Activated T-helper 1 cell treated with anti-CD3 and anti-CD28 coated beads, Interleukin-12 subunit alpha, Interleukin-12 subunit beta, Interleukin-2, Interleukin-4 antibody, amounts not matched to agents 30 ng/mL and 10 ng/mL and 1 ng/mL, durations not matched to agents 14 hours and 24 hours and 36 hours (primary cell): ENCODE results near the gene RIC1. TPM values are rescaled to one million over a fixed set of nuclear protein-coding genes. Genes with fewer than 3 reads are reported as not detected.
"Not testable (repeated sequence)": the region's sequence is repeated elsewhere in the genome, so short reads cannot be mapped to it uniquely, and the experiment has no call there.

Experiments used
- DNase-seq: peaks from one replicate; pipeline ENCODE4 v3.0.0; 2021; ENCODE audit warnings: low spot score
- H3K27ac Mint-ChIP-seq: one replicate; pipeline ENCODE4 v1.8.0; 2021; ENCODE audit warnings: mild to moderate bottlenecking, mixed read lengths
- H3K27me3 Mint-ChIP-seq: one replicate; pipeline ENCODE4 v1.8.0; 2022; ENCODE audit warnings: mild to moderate bottlenecking, moderate library complexity, mixed read lengths; ENCODE audit not compliant: insufficient read depth
- H3K36me3 Mint-ChIP-seq: one replicate; pipeline ENCODE4 v1.8.0; 2021; ENCODE audit warnings: low read depth, mixed read lengths
- H3K4me1 Mint-ChIP-seq: one replicate; pipeline ENCODE4 v1.8.0; 2021; ENCODE audit warnings: low read depth, mixed read lengths
- H3K4me3 Mint-ChIP-seq: one replicate; pipeline ENCODE4 v1.8.0; 2021; ENCODE audit warnings: mild to moderate bottlenecking, moderate library complexity, mixed read lengths
- H3K9me3 Mint-ChIP-seq: one replicate; pipeline ENCODE4 v1.8.0; 2021; ENCODE audit warnings: mixed read lengths
- intact Hi-C: fragments of 100-400 bp; cut with micrococcal nuclease; formaldehyde crosslinking; loops from one replicate; pipeline ENCODE4 v1.15.1; 2024
- total RNA-seq: library from RNA; stranded (reverse); gene quantifications from 2 replicates; pipeline ENCODE4 v1.2.3, GENCODE V29; 2022

The RIC1 gene
- total RNA-seq, 1 donor from 2014 or later: 20.9 TPM

DNA sequence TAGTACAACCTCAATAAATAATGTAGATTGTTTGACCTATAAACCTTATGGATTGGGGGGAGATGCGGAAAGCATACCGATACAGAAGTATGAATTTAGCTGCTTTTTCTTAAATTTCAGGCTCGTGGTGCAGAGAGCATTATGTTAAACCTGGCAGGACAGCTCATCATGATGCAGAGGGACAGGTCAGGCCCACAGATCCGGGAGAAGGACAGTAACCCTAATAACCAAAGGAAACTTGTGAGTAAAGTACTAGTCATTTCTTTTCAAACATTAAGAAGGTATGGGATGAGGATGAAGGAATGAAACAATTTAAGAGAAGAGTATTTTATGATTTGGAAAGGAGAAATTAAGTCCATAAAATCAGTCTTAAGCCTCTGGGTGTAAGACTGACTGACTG lies 133.5 kb downstream of the RIC1 start:
- no peak for DNase-seq
- no peak overlapping the region for H3K27ac Mint-ChIP-seq
- no peak overlapping the region for H3K4me3 Mint-ChIP-seq
- H3K9me3 Mint-ChIP-seq: no peaks in the 10 kb centered on the region
- peaks cover 46% of the 10 kb centered on the region for H3K4me1 Mint-ChIP-seq
- no peaks in the 10 kb centered on the region for H3K27me3 Mint-ChIP-seq
- peaks cover 65% of the 10 kb centered on the region for H3K36me3 Mint-ChIP-seq
- intact Hi-C loops: loop anchor here (10.0 kb wide), 1 partner anchor 308 kb away; the partner anchor contains the start of gene CD274

DNA sequence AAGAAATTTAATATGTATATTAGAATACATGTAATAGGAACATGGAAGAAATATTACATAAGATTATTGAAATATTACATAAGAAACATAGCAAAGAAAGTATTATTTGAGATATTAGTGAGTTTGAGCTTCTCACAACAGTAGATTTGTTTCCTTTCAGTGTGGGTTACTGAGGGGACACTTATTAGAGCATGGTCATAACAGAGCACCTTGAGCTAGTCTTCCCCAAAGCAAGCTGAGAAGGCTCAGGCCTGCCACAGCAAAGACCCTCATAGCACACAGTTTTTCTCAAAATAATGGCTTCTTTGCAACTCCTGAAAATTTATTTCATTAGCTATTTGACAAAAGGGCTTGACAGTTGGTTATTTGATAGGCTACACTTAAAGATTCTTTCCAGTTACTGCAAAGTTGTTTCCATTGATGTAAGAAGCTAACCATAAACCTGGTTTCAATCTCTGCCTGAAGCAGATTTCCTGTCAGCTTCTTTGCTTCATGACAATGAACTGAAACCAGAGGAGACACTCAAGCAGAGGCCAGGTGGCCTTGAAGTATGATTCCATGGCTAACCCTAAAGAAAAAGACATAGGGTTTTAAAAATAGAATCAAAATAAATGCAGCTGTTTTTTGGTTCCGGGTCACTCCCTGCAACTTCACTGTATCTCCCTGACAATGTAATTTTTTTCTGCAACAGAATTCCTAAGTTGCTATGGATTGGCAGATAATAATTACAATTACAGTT lies 135.4 kb downstream of the RIC1 start:
- H3K9me3 Mint-ChIP-seq: no peaks in the 10 kb centered on the region
- peak overlapping the region; percentile 25 for H3K4me3 Mint-ChIP-seq
- DNase-seq: no peak
- peaks cover 57% of the 10 kb centered on the region for H3K4me1 Mint-ChIP-seq
- peak overlapping the region; percentile 27 for H3K27ac Mint-ChIP-seq
- intact Hi-C loops: loop anchor here (1.0 to 10.0 kb wide), 4 partner anchors 24 to 309 kb away; partner anchors contain the start of genes CD274, ERMP1 and RIC1
- H3K36me3 Mint-ChIP-seq: peaks cover 64% of the 10 kb centered on the region
- no peaks in the 10 kb centered on the region for H3K27me3 Mint-ChIP-seq

DNA sequence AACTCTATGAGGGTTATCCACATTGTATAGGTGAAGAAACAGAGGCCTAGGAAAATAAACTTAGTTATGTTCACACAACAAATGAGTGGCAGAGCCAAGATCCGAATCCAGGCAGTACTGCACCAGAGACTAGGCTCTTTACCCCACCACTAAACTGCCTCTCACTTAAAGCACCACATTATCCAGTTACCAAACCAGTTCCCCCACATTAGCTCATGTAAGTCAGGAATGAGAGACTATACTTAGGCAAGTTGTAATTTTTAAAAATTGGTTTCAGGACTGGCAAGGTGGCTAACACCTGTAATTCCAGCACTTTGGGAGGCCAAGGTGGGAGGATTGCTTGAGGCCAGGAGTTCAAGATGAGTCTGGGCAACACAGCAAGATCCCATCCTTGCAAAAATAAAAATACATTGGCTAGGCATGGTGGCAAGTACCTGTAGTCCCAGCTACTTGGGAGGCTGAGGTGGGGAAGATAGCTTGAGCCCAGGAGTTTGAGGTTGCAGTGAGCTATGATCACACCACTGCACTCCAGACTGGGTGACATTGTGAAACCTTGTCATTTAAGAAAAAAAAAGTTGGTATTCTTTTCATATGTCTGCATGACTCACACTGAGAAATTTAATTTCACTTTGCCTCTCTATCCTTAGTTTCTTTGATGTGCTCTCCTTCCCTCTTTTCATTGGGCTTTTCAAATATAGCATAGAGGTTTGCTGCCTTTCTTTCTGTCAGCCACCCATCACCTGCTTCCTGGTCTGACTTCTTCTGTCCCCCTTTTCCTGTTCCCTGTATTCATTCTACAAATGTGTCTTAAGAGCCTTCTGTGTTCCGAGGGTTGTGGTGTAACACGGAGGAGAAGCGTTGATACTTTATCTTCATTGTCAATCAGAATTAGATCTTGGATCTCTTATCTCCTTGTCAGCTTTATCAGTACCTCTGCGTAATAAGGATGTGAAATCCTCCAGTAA lies 139.3 kb downstream of the RIC1 start:
- Mint-ChIP-seq H3K9me3 (no peaks in the 10 kb centered on the region), H3K4me1 (peaks cover 38% of the 10 kb centered on the region), H3K27ac (peak overlapping the region; percentile 27), H3K27me3 (no peaks in the 10 kb centered on the region), H3K4me3 (no peak overlapping the region), H3K36me3 (peaks cover 60% of the 10 kb centered on the region)
- no peak for DNase-seq
- intact Hi-C loops: loop anchor here (2.0 to 10.0 kb wide), 2 partner anchors 19 to 313 kb away; partner anchors contain the start of gene CD274

DNA sequence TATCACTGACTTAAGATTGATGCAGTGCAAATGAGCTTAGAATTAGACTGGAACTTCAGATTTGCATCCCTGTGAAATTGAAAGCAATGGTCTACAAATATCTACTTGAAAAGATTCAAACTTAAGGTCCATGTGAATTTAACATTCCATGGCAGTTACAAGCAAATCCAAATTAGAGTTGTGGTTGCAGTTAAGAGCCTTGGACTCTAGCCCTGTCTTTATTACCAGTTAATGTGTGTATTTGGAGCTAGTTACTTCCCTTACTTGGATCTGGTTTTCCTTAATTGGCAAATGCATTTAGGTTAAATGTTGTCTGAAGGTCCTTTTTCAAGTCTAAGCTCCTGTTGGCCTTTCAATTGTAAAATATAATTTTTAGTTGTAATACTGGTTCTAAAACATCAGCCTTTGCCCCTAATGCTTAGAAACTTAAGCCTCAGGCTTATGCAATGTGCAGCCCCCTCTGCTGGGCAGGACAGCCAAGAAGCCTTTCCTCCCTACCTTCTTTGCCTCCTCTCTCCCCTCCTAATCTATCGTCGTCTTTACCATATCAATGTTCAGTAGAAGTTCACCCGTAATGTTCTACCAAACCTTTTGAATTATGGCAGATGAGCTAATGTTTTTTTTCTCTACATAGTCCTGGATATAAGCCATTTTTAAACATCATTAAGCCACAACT lies 144.6 kb downstream of the RIC1 start:
- H3K27ac Mint-ChIP-seq: peak overlapping the region; percentile 58

DNA sequence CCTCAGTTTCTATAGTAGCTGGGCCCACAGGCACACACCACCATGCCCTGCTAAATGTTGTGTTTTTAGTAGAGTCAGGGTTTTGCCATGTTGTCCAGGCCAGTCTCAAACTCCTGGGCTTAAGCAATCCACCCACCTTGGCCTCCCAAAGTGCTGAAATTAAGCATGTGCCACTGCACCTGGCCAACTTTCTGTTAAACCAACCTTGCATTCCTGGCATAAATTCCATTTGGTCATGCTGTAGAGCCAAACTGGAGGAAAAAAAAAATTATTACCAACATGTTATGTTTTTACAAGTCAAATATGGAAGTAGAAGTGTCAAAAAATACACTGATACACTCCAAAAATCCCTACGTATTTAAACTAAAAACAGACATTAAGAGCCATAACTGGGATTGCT lies 149.9 kb downstream of the RIC1 start:
- no peak overlapping the region for H3K4me3 Mint-ChIP-seq
- H3K27ac Mint-ChIP-seq: no peak overlapping the region
- H3K36me3 Mint-ChIP-seq: peaks cover 63% of the 10 kb centered on the region
- peaks cover 8% of the 10 kb centered on the region for H3K4me1 Mint-ChIP-seq
- peaks cover 42% of the 10 kb centered on the region for H3K9me3 Mint-ChIP-seq
- intact Hi-C loops: no loop called here
- no peak for DNase-seq
- no peaks in the 10 kb centered on the region for H3K27me3 Mint-ChIP-seq

More for the DNA sequence above, 144.6 kb downstream of the RIC1 start:
- Mint-ChIP-seq H3K27me3 (no peaks in the 10 kb centered on the region), H3K4me3 (no peak overlapping the region), H3K36me3 (peaks cover 45% of the 10 kb centered on the region), H3K9me3 (peaks cover 5% of the 10 kb centered on the region), H3K4me1 (peaks cover 4% of the 10 kb centered on the region)
- no peak for DNase-seq
- intact Hi-C loops: no loop called here

DNA sequence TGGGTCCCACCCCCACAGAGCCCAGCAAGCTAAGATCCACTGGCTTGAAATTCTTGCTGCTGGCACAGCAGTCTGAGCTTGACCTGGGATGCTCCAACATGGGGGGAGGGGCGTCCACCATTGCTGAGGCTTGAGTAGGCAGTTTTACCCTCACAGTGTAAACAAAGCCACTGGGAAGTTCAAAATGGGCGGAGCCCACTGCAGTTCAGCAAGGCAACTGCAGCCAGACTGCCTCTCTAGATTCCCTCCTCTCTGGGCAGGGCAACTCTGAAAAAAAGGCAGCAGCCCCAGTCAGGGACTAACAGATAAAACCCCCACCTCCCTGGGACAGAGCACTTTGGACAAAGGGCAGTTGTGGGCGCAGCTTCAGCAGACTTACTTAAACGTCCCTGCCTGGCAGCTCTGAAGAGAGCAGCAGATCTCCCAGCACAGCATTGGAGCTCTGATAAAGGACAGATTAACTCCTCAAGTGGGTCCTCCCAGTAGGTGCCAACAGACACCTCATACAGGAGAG lies 150.9 kb downstream of the RIC1 start:
- not testable (repeated sequence) for H3K27me3 Mint-ChIP-seq, H3K27ac Mint-ChIP-seq, H3K4me3 Mint-ChIP-seq, DNase-seq
- Mint-ChIP-seq H3K4me1 (peaks cover 17% of the 10 kb centered on the region), H3K36me3 (peaks cover 66% of the 10 kb centered on the region), H3K9me3 (peaks cover 42% of the 10 kb centered on the region)
- intact Hi-C loops: loop anchor here (10.0 kb wide), 1 partner anchor 335 kb away; no protein-coding TSS in a partner anchor

DNA sequence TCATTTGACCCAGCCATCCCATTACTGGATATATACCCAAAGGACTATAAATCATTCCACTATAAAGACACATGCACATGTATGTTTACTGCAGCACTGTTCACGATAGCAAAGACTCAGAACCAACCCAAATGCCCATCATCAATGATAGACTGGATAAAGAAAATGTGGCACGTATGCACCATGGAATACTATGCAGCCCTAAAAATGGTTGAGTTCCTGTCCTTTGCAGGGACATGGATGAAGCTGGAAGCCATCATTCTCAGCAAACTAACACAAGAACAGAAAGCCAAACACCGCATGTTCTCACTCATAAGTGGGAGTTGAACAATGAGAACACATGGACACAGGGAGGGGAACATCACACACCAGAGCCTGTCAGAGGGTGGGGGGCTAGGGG lies 154.5 kb downstream of the RIC1 start:
- H3K9me3 Mint-ChIP-seq: peaks cover 38% of the 10 kb centered on the region
- H3K4me1 Mint-ChIP-seq: peaks cover 42% of the 10 kb centered on the region
- not testable (repeated sequence) for H3K4me3 Mint-ChIP-seq, H3K27me3 Mint-ChIP-seq, DNase-seq, H3K27ac Mint-ChIP-seq
- intact Hi-C loops: loop anchor here (10.0 kb wide), 1 partner anchor 339 kb away; no protein-coding TSS in a partner anchor
- H3K36me3 Mint-ChIP-seq: peaks cover 92% of the 10 kb centered on the region

DNA sequence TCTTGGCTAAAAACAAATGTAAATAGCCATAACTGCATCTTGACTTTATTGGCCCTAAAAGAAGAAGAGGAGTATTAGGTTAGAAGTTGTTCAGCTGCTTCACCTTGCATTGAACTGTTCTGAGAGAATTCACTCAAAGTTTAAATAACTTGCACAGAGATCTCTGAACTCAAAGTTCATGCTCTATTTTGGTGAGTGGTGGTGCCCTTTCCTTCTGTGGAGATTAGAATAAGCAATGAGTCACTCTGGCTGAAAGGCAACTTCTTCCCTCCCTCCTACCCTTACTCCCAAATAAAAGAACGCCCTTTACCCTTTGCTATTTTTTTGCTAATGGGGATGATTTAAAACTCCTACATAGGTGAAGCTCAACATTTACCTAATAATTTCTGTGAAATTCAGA lies 155.1 kb downstream of the RIC1 start:
- H3K4me1 Mint-ChIP-seq: peaks cover 47% of the 10 kb centered on the region

DNA sequence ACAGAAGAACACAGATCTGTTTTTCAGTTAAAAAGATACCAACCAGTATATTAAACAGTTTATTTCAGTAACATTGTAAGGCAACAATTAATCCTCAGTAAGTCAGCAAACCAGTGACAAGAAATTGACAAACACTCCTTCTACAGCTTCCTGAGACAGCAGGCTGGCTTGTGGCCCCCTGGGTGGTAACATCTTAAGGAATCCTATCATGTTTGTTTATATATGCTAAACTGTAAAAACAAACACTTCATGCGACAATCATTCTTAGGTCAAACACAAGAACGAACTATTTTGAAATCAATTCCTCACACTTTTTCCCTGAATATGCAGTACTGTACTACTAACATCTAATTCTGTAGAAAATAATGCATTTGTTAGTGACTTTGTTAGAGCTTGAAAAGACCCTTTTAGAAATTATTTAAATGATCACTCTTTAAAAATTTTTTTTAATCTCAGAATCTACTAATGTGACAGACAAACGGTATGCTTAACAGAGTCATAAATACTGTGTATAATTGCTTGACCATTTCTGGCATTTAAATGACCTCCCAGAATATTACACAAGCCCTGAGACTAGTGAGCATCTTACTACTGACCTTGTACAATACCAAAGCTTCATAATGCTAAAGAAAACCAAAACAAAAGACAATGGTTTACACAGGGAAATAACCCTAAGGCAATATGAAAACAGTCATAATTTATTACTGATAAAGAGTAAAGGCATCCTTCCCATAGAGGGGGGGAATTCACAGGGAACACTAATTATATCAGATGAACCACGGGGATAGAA lies 155.8 kb downstream of the RIC1 start:
- peaks cover 31% of the 10 kb centered on the region for H3K9me3 Mint-ChIP-seq
- no peaks in the 10 kb centered on the region for H3K27me3 Mint-ChIP-seq
- H3K4me1 Mint-ChIP-seq: peaks cover 47% of the 10 kb centered on the region
- intact Hi-C loops: loop anchor here (5.0 to 10.0 kb wide), 4 partner anchors 48 to 340 kb away; partner anchors contain the start of genes ERMP1 and RIC1
- peak overlapping the region; percentile 10 for H3K27ac Mint-ChIP-seq
- H3K36me3 Mint-ChIP-seq: peaks cover 93% of the 10 kb centered on the region
- no peak overlapping the region for H3K4me3 Mint-ChIP-seq
- no peak for DNase-seq

More for the DNA sequence above, 155.1 kb downstream of the RIC1 start:
- intact Hi-C loops: loop anchor here (10.0 kb wide), 1 partner anchor 339 kb away; no protein-coding TSS in a partner anchor
- no peak for DNase-seq
- Mint-ChIP-seq H3K27ac (no peak overlapping the region), H3K36me3 (peaks cover 91% of the 10 kb centered on the region), H3K4me3 (no peak overlapping the region), H3K9me3 (peaks cover 32% of the 10 kb centered on the region), H3K27me3 (no peaks in the 10 kb centered on the region)

DNA sequence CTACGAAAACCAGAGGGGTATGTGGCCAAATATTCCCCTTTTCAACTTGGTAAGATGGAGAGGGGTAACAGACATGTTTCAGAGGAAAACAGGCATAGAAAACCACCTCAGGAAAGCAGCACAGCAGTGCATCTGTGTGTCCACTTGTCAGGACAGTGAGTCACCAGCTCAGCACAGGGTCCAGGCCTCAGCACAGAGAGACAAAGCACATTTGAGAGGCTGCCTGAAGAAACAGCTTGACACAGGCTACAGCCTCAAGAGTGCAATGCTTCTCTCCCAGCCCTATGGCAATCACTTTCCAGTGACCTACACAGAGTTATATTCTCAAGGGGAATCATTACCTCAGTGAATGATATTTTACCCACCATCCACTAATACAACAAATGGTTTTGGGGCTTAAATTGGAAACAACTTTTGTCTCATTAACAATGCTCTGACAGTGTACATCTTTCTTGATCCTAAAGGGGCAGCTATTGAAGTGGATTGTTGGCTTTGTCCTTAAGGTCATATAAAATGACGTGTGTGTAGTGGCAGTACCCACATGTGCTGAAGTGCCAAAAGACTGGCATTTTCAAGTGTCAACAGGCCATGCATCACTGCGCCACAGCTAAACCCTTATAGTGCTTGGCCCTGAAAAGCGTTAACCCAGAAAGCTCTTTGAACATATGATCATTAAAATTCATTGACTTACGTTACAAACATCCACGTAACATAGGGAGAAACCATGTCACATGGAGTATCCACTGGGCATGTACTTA lies 157.6 kb downstream of the RIC1 start:
- peaks cover 20% of the 10 kb centered on the region for H3K9me3 Mint-ChIP-seq
- intact Hi-C loops: loop anchor here (2.0 to 10.0 kb wide), 5 partner anchors 18 to 342 kb away; partner anchors contain the start of genes ERMP1 and RIC1
- H3K36me3 Mint-ChIP-seq: peaks cover 93% of the 10 kb centered on the region
- no peak overlapping the region for H3K4me3 Mint-ChIP-seq
- H3K27ac Mint-ChIP-seq: no peak overlapping the region
- H3K27me3 Mint-ChIP-seq: no peaks in the 10 kb centered on the region
- DNase-seq: no peak
- peaks cover 60% of the 10 kb centered on the region for H3K4me1 Mint-ChIP-seq

DNA sequence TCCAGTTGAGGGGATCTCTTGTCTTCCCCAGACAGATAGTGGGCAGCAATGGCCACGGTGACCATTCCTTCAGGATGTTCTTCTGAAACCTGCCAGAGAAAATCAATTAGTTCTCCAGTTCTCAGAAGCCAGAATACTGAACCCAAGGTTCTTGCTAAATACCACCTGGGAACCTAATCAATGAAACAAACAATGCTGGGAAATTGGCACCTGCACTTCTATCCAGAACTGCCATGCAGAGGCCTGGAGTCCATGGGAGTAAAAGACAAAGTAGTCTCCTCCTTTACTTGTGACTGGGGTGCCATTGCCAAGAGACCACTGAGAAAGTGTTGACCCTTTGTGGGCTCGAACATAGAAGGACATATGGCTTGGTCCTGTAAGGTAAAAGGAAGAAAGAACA lies 158.3 kb downstream of the RIC1 start:
- no peak for DNase-seq
- H3K36me3 Mint-ChIP-seq: peaks cover 93% of the 10 kb centered on the region
- intact Hi-C loops: loop anchor here (2.0 to 10.0 kb wide), 5 partner anchors 18 to 342 kb away; partner anchors contain the start of genes ERMP1 and RIC1
- peak overlapping the region; percentile 79 for H3K27ac Mint-ChIP-seq
- H3K4me1 Mint-ChIP-seq: peaks cover 67% of the 10 kb centered on the region
- peaks cover 18% of the 10 kb centered on the region for H3K9me3 Mint-ChIP-seq
- no peak overlapping the region for H3K4me3 Mint-ChIP-seq
- H3K27me3 Mint-ChIP-seq: no peaks in the 10 kb centered on the region
